ENCODE measurements around the gene MAPK7. TPM values are rescaled to one million over a fixed set of nuclear protein-coding genes. Genes with fewer than 3 reads are reported as not detected.
A peak's percentile ranks its signal among the peaks of the same experiment; 100 is the strongest.

MAPK7 gene
- total RNA-seq, 2 donors from 2014 or later = 22.3 to 43.1 TPM

- H3K9me3 ChIP-seq = no peaks in the 10 kb centered on the region
- 84% methylated on average over 5 of the region's 5 CpGs for WGBS
- H3K4me1 ChIP-seq (replicated peaks) = peaks cover 8% of the 10 kb centered on the region
- H3K27ac ChIP-seq = no peak overlapping the region
- TF ChIP-seq CTCF (IDR thresholded peaks at IDR 0.05) = no peak
- TF ChIP-seq POLR2AphosphoS5 (IDR thresholded peaks at IDR 0.05) = no peak
- TF ChIP-seq POLR2A (IDR thresholded peaks at IDR 0.05) = no peak
- no peaks in the 10 kb centered on the region for H3K36me3 ChIP-seq
- H3K27me3 ChIP-seq (replicated peaks; ENCODE audit: insufficient read depth) = no peaks in the 10 kb centered on the region
- DNase-seq (ENCODE audit: low spot score) = no peak
- no peak overlapping the region for H3K4me3 ChIP-seq
- intact Hi-C loops (cut with DNase I) = no loop called here
Measured at GRCh38 chr17:19374136-19374535, 4.2 kb upstream of the MAPK7 start.

GRCh38 chr17:19375732-19376131, 2.6 kb upstream of the MAPK7 start:
- Histone ChIP-seq H3K9me3 (no peaks in the 10 kb centered on the region), H3K4me3 (no peak overlapping the region), H3K27ac (no peak overlapping the region), H3K36me3 (peaks cover 5 to 6% of the 10 kb centered on the region in 2 donors), H3K27me3 (replicated peaks; ENCODE audit: insufficient read depth) (no peaks in the 10 kb centered on the region), H3K4me1 (replicated peaks) (peaks cover 12% of the 10 kb centered on the region)
- TF ChIP-seq POLR2AphosphoS5 (IDR thresholded peaks at IDR 0.05) (no peak), POLR2A (IDR thresholded peaks at IDR 0.05) (no peak), CTCF (IDR thresholded peaks at IDR 0.05) (no peak)
- WGBS = 83% methylated on average over 1 of the region's 1 CpG
- intact Hi-C loops (cut with DNase I) = loop anchor here (2.0 to 5.0 kb wide), 3 partner anchors 15 to 272 kb away; partner anchors contain the start of gene ALDH3A2
- DNase-seq (ENCODE audit: low spot score) = no peak

GRCh38 chr17:19376811-19377210, 1.5 kb upstream of the MAPK7 start:
- H3K9me3 ChIP-seq = no peaks in the 10 kb centered on the region
- H3K4me3 ChIP-seq = peak overlapping the region; percentile 64 to 68
- WGBS = 26% methylated on average over 2 of the region's 2 CpGs
- H3K27me3 ChIP-seq (replicated peaks; ENCODE audit: insufficient read depth) = no peaks in the 10 kb centered on the region
- H3K36me3 ChIP-seq = peaks cover 6 to 11% of the 10 kb centered on the region in 2 donors
- DNase-seq (ENCODE audit: low spot score) = no peak
- intact Hi-C loops (cut with DNase I) = loop anchor here (2.0 to 5.0 kb wide), 3 partner anchors 16 to 270 kb away; partner anchors contain the start of gene ALDH3A2
- peak overlapping the region; percentile 90 for H3K27ac ChIP-seq
- H3K4me1 ChIP-seq (replicated peaks) = peaks cover 12% of the 10 kb centered on the region
- TF ChIP-seq POLR2AphosphoS5 (IDR thresholded peaks at IDR 0.05) (no peak), CTCF (IDR thresholded peaks at IDR 0.05) (no peak), POLR2A (IDR thresholded peaks at IDR 0.05) (no peak)

GRCh38 chr17:19377602-19378415, 489 bp upstream of the MAPK7 start:
- DNase-seq (ENCODE audit: low spot score) = peak; percentile 98
- intact Hi-C loops (cut with DNase I) = loop anchor here (2.0 to 5.0 kb wide), 3 partner anchors 17 to 269 kb away; partner anchors contain the start of gene ALDH3A2
- Histone ChIP-seq H3K36me3 (peaks cover 8 to 11% of the 10 kb centered on the region in 2 donors), H3K4me3 (peak overlapping the region; percentile 64 to 68), H3K27me3 (replicated peaks; ENCODE audit: insufficient read depth) (no peaks in the 10 kb centered on the region), H3K27ac (peak overlapping the region; percentile 90), H3K4me1 (replicated peaks) (peaks cover 12% of the 10 kb centered on the region), H3K9me3 (no peaks in the 10 kb centered on the region)
- WGBS = under 1% methylated on average over 47 of the region's 67 CpGs
- TF ChIP-seq CTCF (IDR thresholded peaks at IDR 0.05) (peak in 1 of 4 experiments; percentile 19), POLR2A (IDR thresholded peaks at IDR 0.05) (peak; percentile 56), POLR2AphosphoS5 (IDR thresholded peaks at IDR 0.05) (peak; percentile 94)

Data from prostate gland (tissue), 2 donors.